GM06990 (cell line): ENCODE measurements around the gene TOMM40.

Experiments
- DNase-seq: peaks from one replicate; pipeline ENCODE4 v3.0.0-alpha.2; 2011; ENCODE audit not compliant: insufficient read length; ENCODE audit errors: extremely low read depth
- H3K27me3 ChIP-seq: replicated peaks from 2 replicates; pipeline ENCODE4 v1.6.0; 2011; ENCODE audit warnings: low read length; ENCODE audit not compliant: control insufficient read depth, insufficient read depth
- H3K36me3 ChIP-seq: 2 replicates; pipeline ENCODE4 v1.5.1; 2011; ENCODE audit warnings: low read length; ENCODE audit not compliant: control insufficient read depth, insufficient read depth
- H3K4me3 ChIP-seq: replicated peaks from 2 replicates; pipeline ENCODE4 v1.5.1; 2011; ENCODE audit warnings: low read depth, mild to moderate bottlenecking, control low read depth, low read length
- TF ChIP-seq, protein P1 (sequence below): IDR thresholded peaks from 2 replicates; pipeline ENCODE4 v1.5.1; 2011; ENCODE audit warnings: low read length, control low read depth, mild to moderate bottlenecking, inconsistent platforms; ENCODE audit not compliant: insufficient read depth, poor library complexity, severe bottlenecking

TOMM40 gene

GRCh38 chr19:44848036-44848811 is 42.8 kb upstream of the TOMM40 start:
- Histone ChIP-seq H3K36me3 (no peaks in the 10 kb centered on the region), H3K27me3 (no peaks in the 10 kb centered on the region), H3K4me3 (no peak overlapping the region)
- no peak for DNase-seq
- TF ChIP-seq, protein P1, sequence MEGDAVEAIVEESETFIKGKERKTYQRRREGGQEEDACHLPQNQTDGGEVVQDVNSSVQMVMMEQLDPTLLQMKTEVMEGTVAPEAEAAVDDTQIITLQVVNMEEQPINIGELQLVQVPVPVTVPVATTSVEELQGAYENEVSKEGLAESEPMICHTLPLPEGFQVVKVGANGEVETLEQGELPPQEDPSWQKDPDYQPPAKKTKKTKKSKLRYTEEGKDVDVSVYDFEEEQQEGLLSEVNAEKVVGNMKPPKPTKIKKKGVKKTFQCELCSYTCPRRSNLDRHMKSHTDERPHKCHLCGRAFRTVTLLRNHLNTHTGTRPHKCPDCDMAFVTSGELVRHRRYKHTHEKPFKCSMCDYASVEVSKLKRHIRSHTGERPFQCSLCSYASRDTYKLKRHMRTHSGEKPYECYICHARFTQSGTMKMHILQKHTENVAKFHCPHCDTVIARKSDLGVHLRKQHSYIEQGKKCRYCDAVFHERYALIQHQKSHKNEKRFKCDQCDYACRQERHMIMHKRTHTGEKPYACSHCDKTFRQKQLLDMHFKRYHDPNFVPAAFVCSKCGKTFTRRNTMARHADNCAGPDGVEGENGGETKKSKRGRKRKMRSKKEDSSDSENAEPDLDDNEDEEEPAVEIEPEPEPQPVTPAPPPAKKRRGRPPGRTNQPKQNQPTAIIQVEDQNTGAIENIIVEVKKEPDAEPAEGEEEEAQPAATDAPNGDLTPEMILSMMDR = no peak

DNA sequence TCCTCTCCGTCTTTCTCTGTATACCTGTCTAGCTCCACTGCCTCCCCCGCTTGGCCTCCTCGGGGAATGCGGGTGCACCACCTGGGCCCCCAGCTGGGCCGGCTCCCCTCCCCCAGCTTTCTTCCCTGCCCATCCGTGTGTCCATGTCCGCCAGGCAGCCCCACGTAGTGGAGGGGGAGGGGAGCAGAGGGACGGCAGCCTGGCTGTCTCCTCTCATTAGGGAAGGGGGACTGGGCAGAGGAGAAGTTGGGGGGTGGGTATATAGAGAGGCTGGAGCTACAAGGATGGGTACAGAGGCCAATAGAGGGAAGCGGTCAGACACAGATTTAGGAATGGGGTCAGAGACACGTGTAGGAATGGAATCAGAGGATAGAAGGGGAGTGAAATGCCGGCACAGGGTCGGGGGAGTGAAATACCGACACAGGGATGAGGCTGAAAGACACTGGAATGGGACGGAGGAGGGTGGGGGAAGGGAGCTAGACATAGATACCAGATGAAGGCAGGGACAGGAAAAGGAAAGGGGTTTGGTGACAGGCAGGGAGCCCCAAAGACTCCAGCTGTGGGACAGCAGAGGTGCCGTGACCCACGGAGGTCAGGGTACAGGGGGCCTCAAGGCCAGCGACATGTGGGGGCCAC is 42.1 kb upstream of the TOMM40 start:
- Histone ChIP-seq H3K36me3 (no peaks in the 10 kb centered on the region), H3K4me3 (no peak overlapping the region), H3K27me3 (no peaks in the 10 kb centered on the region)
- TF ChIP-seq, protein P1 = no peak
- DNase-seq = no peak

GRCh38 chr19:44850641-44851109 is 40.4 kb upstream of the TOMM40 start:
- Histone ChIP-seq H3K27me3 (no peaks in the 10 kb centered on the region; the same call in 1 of the 2 replicates), H3K4me3 (no peak overlapping the region), H3K36me3 (no peaks in the 10 kb centered on the region)
- DNase-seq = no peak
- TF ChIP-seq, protein P1 = no peak

GRCh38 chr19:44851427-44851826 is 39.6 kb upstream of the TOMM40 start:
- TF ChIP-seq, protein P1 = no peak
- H3K36me3 ChIP-seq = no peaks in the 10 kb centered on the region
- DNase-seq = no peak
- no peaks in the 10 kb centered on the region; the same call in 1 of the 2 replicates for H3K27me3 ChIP-seq
- no peak overlapping the region for H3K4me3 ChIP-seq

GRCh38 chr19:44855606-44856005 is 35.4 kb upstream of the TOMM40 start:
- Histone ChIP-seq H3K36me3 (no peaks in the 10 kb centered on the region), H3K4me3 (no peak overlapping the region), H3K27me3 (no peaks in the 10 kb centered on the region; the same call in 1 of the 2 replicates)
- DNase-seq = no peak
- TF ChIP-seq, protein P1 = no peak
